H1 (cell line): ENCODE measurements around the gene COL4A1. TPM values are rescaled to one million over a fixed set of nuclear protein-coding genes. Genes with fewer than 3 reads are reported as not detected.

Experiments used
- CTCF ChIA-PET: fragments of 300-600 bp; sonication (Branson Sonifier 250); formaldehyde crosslinking; loops from one replicate; lab custom pipeline; 2021; ENCODE audit not compliant: partially characterized antibody; lab: Charles Lee
- POLR2A ChIA-PET: fragments of 300-600 bp; sonication (Branson Sonifier 250); formaldehyde crosslinking; loops from one replicate; lab custom pipeline; 2021; ENCODE audit warnings: inconsistent platforms; ENCODE audit not compliant: partially characterized antibody; lab: Charles Lee
- DNase-seq, 2 experiments: peaks; one replicate each; pipeline versions ENCODE4 v3.0.0 to v3.0.0-alpha.2; 2010 to 2022; ENCODE audit warnings: low spot score in 2 of 2, low read depth in 1 of 2, mixed read lengths in 1 of 2
- FAIRE-seq: peaks from 2 replicates; lab custom pipeline; 2011; peaks lifted over from hg19 to GRCh38; lab: Jason Lieb, UNC
- H2AFZ ChIP-seq: 2 replicates; pipeline ENCODE4 v1.8.1; 2012; ENCODE audit warnings: low read length, inconsistent platforms
- H2AK5ac ChIP-seq: 2 replicates; pipeline ENCODE4 v1.6.1; 2013; ENCODE audit warnings: low read depth, low read length
- H2BK120ac ChIP-seq: replicated peaks from 2 replicates; pipeline ENCODE3; 2013; ENCODE audit warnings: low read depth, low read length, inconsistent platforms
- H2BK12ac ChIP-seq: 2 replicates; pipeline ENCODE4 v1.6.1; 2013; ENCODE audit warnings: low read depth, low read length
- H2BK15ac ChIP-seq: 2 replicates; pipeline ENCODE4 v1.6.1; 2013; ENCODE audit warnings: low read length
- H2BK20ac ChIP-seq: 2 replicates; pipeline ENCODE4 v1.6.1; 2013; ENCODE audit warnings: low read length
- H2BK5ac ChIP-seq: 2 replicates; pipeline ENCODE4 v1.6.1; 2013; ENCODE audit warnings: low read depth, low read length
- H3K14ac ChIP-seq: 2 replicates; pipeline ENCODE4 v1.6.1; 2013; ENCODE audit warnings: inconsistent platforms; ENCODE audit not compliant: insufficient read length
- H3K18ac ChIP-seq: 2 replicates; pipeline ENCODE4 v1.6.1; 2013; ENCODE audit warnings: low read length; ENCODE audit errors: extremely low read depth
- H3K23ac ChIP-seq: 2 replicates; pipeline ENCODE4 v1.6.1; 2013; ENCODE audit warnings: inconsistent platforms; ENCODE audit not compliant: insufficient read length
- H3K23me2 ChIP-seq: 2 replicates; pipeline ENCODE4 v1.6.1; 2013; ENCODE audit warnings: low read depth, low read length
- H3K27ac ChIP-seq: 2 replicates; pipeline ENCODE4 v1.6.1; 2011; ENCODE audit warnings: low read depth, low read length, inconsistent platforms
- H3K27me3 ChIP-seq, 4 experiments: replicated peaks in 1 of 4; 1 replicate in 1 of 4; 2 replicates in 3 of 4; pipeline versions ENCODE4 v1.6.1 to v1.8.1; 2011 to 2013; ENCODE audit warnings: low read length in 3 of 4, mild to moderate bottlenecking in 3 of 4, inconsistent platforms in 2 of 4, mixed read lengths in 2 of 4, moderate library complexity in 1 of 4; ENCODE audit not compliant: control insufficient read depth in 3 of 4, insufficient read depth in 3 of 4; ENCODE audit errors: extremely low read depth in 1 of 4
- H3K36me3 ChIP-seq, 4 experiments: 2 replicates each; pipeline versions ENCODE4 v1.6.1 to v1.8.1; 2011 to 2013; ENCODE audit warnings: mild to moderate bottlenecking in 4 of 4, low read length in 3 of 4, moderate library complexity in 2 of 4, control low read depth in 1 of 4, inconsistent platforms in 1 of 4; ENCODE audit not compliant: insufficient read depth in 4 of 4, control insufficient read depth in 2 of 4
- H3K4ac ChIP-seq: replicated peaks from 2 replicates; pipeline ENCODE3; 2013; ENCODE audit warnings: low read length, low read depth, mixed read lengths, inconsistent platforms; ENCODE audit not compliant: insufficient read length
- H3K4me1 ChIP-seq, 4 experiments: replicated peaks in 1 of 4; 1 replicate in 1 of 4; 2 replicates in 3 of 4; pipeline versions ENCODE4 v1.6.1 to v1.8.1; 2011 to 2013; ENCODE audit warnings: low read length in 3 of 4, inconsistent platforms in 2 of 4, mixed read lengths in 1 of 4; ENCODE audit not compliant: insufficient read depth in 4 of 4, control insufficient read depth in 3 of 4
- H3K4me2 ChIP-seq, 2 experiments: 2 replicates each; pipeline versions ENCODE4 v1.6.1 to v1.8.1; 2011 to 2013; ENCODE audit warnings: low read depth in 2 of 2, low read length in 2 of 2, control low read depth in 1 of 2, inconsistent platforms in 1 of 2, mild to moderate bottlenecking in 1 of 2; ENCODE audit not compliant: insufficient read depth in 1 of 2
- H3K4me3 ChIP-seq, 4 experiments: fragments of 200-600, 300-600 bp in 1 of 4; sonication (generic), shearing (Covaris generic), sonication (Bioruptor Twin) in 1 of 4; 2 replicates each; pipeline versions ENCODE4 v1.5.1 to v1.8.1; 2011 to 2016; ENCODE audit warnings: low read length in 4 of 4, low read depth in 3 of 4, control low read depth in 2 of 4, inconsistent platforms in 2 of 4, mild to moderate bottlenecking in 2 of 4, mixed read lengths in 1 of 4, moderate library complexity in 1 of 4; ENCODE audit not compliant: insufficient read depth in 2 of 4; ENCODE audit errors: extremely low read depth in 1 of 4
- H3K56ac ChIP-seq: replicated peaks from 2 replicates; pipeline ENCODE3; 2013; ENCODE audit warnings: low read depth, mild to moderate bottlenecking, mixed read lengths, low read length, inconsistent platforms; ENCODE audit not compliant: insufficient read length
- H3K79me1 ChIP-seq: 2 replicates; pipeline ENCODE4 v1.6.1; 2013; ENCODE audit warnings: low read depth, low read length, control low read depth
- H3K79me2 ChIP-seq, 2 experiments: 2 replicates each; pipeline versions ENCODE4 v1.6.1 to v1.8.1; 2012 to 2013; ENCODE audit warnings: low read length in 2 of 2, mild to moderate bottlenecking in 2 of 2, inconsistent platforms in 1 of 2; ENCODE audit not compliant: insufficient read depth in 2 of 2, control insufficient read depth in 1 of 2
- H3K9ac ChIP-seq, 4 experiments: replicated peaks in 1 of 4; 1 replicate in 1 of 4; 2 replicates in 3 of 4; pipeline versions ENCODE4 v1.6.1 to v1.8.1; 2011 to 2013; ENCODE audit warnings: low read depth in 3 of 4, low read length in 3 of 4, control low read depth in 2 of 4, mild to moderate bottlenecking in 2 of 4, moderate library complexity in 2 of 4, inconsistent platforms in 1 of 4; ENCODE audit errors: extremely low read depth in 1 of 4
- H3K9me3 ChIP-seq, 2 experiments: 2 replicates each; pipeline versions ENCODE4 v1.6.1 to v1.8.1; 2012 to 2013; ENCODE audit warnings: mild to moderate bottlenecking in 2 of 2, moderate library complexity in 2 of 2, control low read depth in 1 of 2, inconsistent platforms in 1 of 2, low read depth in 1 of 2, low read length in 1 of 2, mixed read lengths in 1 of 2; ENCODE audit not compliant: insufficient read depth in 2 of 2
- H4K20me1 ChIP-seq, 2 experiments: replicated peaks in 1 of 2; 2 replicates each; pipeline versions ENCODE3 to v1.8.1; 2011 to 2013; ENCODE audit warnings: inconsistent platforms in 2 of 2, low read length in 2 of 2, mild to moderate bottlenecking in 1 of 2; ENCODE audit not compliant: insufficient read depth in 2 of 2, control insufficient read depth in 1 of 2
- H4K5ac ChIP-seq: 2 replicates; pipeline ENCODE4 v1.6.1; 2013; ENCODE audit warnings: low read length, low read depth, mixed read lengths, inconsistent platforms; ENCODE audit not compliant: insufficient read length
- H4K8ac ChIP-seq: 2 replicates; pipeline ENCODE4 v1.8.0; 2013; ENCODE audit warnings: mild to moderate bottlenecking, moderate library complexity, low read length, inconsistent platforms; ENCODE audit not compliant: insufficient read depth; ENCODE audit errors: extremely low read depth
- H4K91ac ChIP-seq: replicated peaks from 2 replicates; pipeline ENCODE3; 2013; ENCODE audit warnings: low read length, mixed read lengths, inconsistent platforms; ENCODE audit not compliant: insufficient read length
- CHD1 ChIP-seq: IDR thresholded peaks from 2 replicates; pipeline ENCODE4 v1.6.1; 2012; ENCODE audit warnings: low read depth, low read length, improper control_type of control experiment
- HDAC2 ChIP-seq, 2 experiments: fragments of 300-600 bp in 1 of 2; sonication (generic) in 1 of 2; IDR thresholded peaks; 2 replicates each; pipeline ENCODE4 v1.6.1; 2011 to 2012; ENCODE audit warnings: low read depth in 2 of 2, low read length in 2 of 2, mild to moderate bottlenecking in 2 of 2, moderate library complexity in 2 of 2, borderline replicate concordance in 1 of 2, inconsistent platforms in 1 of 2
- JUND ChIP-seq: IDR thresholded peaks from 2 replicates; pipeline ENCODE4 v1.6.1; 2011; ENCODE audit warnings: mild to moderate bottlenecking, improper control_type of control experiment, low read length
- RNF2 ChIP-seq: fragments of 200-900, 300-1000 bp; sonication (generic); IDR thresholded peaks from 2 replicates; pipeline ENCODE4 v1.7.1; 2016; ENCODE audit warnings: borderline replicate concordance, low read depth, mild to moderate bottlenecking, antibody characterized with exemption, low read length; ENCODE audit not compliant: poor library complexity, severe bottlenecking; ENCODE audit errors: missing control alignments
- WGBS, 2 experiments: shearing (Covaris generic) in 1 of 2; methylation state at CpG; one replicate each; pipeline versions ENCODE4 v1.1.6 to v1.1.7; 2013 to 2015; ENCODE audit warnings: low lambda C conversion rate in 2 of 2, mixed read lengths in 2 of 2, inconsistent platforms in 1 of 2, low coverage in 1 of 2, missing lambda C conversion rate in 1 of 2; ENCODE audit not compliant: insufficient replicate concordance in 2 of 2, insufficient coverage in 1 of 2, insufficient read length in 1 of 2; ENCODE audit errors: extremely low coverage in 1 of 2, missing lambda C conversion rate in 1 of 2; 5-methylcytosine and 5-hydroxymethylcytosine counted together
- polyA plus RNA-seq, 7 experiments: library from polyadenylated mRNA; depleted of rRNA in 3 of 7; stranded (reverse) in 5 of 7; unstranded in 2 of 7; fragments of >200 nt in 5 of 7; fragments of 200-250 nt in 2 of 7; gene quantifications; 1 replicate in 5 of 7; 2 replicates in 1 of 7; 4 replicates in 1 of 7; pipeline versions ENCODE4 v1.2.1 to v1.2.3, GENCODE V29; 2011 to 2013; ENCODE audit warnings: missing spikeins in 2 of 7, mixed read lengths in 2 of 7
- total RNA-seq: library from RNA; stranded (reverse); fragmentation: NEBNext Ultra II Directional; extraction: Animal tissue kit (Norgen Biotek cat#: 25700); gene quantifications from 2 replicates; pipeline ENCODE4 v1.2.1, GENCODE V29; 2021

Gene COL4A1
- total and polyA plus RNA-seq, 2 of the 8 experiments (the other 6 are each of a cell fraction or from before 2014, with no cell fraction given) = 30.7 to 82.0 TPM

DNA sequence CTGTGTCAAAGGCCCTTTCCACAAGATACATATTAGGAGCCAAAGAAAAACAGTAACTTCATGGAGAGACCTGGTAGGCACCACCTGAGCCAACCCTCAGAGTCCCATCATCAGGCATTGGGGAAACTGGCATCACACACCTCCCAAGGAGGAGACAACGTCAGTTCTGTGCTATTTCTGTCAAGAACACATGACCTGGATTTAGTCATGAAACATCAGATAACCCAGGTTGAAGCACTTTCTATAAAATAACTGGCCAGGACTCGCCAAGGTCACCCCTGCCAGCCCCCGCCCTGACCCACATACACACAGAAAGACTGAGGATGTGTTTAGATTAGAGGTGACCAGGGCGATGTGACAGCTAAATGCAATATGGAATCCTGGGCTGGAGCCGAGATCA is 35.6 kb downstream of the COL4A1 start:
- no peaks in the 10 kb centered on the region for H3K23me2 ChIP-seq
- TF ChIP-seq CHD1 (no peak), JUND (no peak), RNF2 (no peak), HDAC2 (IDR thresholded peaks at IDR 0.05; ENCODE audit: borderline replicate concordance in 1 of 2, low read depth in 2 of 2, low read length in 2 of 2) (no peak)

More for the DNA sequence above, 35.6 kb downstream of the COL4A1 start:
- 93% methylated on average over 5 of the region's 5 CpGs; no CpG with 5 or more reads in 1 of the 2 experiments for WGBS, 2 experiments
- H3K18ac ChIP-seq = no peak overlapping the region
- H4K8ac ChIP-seq = no peak overlapping the region
- H3K4me1 ChIP-seq = peaks cover 4 to 22% (median 8%) of the 10 kb centered on the region in 4 experiments
- POLR2A ChIA-PET = no interaction called here
- no peak overlapping the region for H3K23ac ChIP-seq
- peaks cover 10% of the 10 kb centered on the region; the same call in 1 of the 2 replicates for H3K79me1 ChIP-seq
- H3K36me3 ChIP-seq = no peaks in the 10 kb centered on the region
- no peak overlapping the region for H3K27ac ChIP-seq
- no peak overlapping the region for H2BK5ac ChIP-seq
- H3K4me2 ChIP-seq = no peak overlapping the region
- H2AK5ac ChIP-seq = no peak overlapping the region
- H3K4ac ChIP-seq = no peak overlapping the region
- H2BK15ac ChIP-seq = no peak overlapping the region
- no peak overlapping the region for H3K9ac ChIP-seq
- no peaks in the 10 kb centered on the region for H4K20me1 ChIP-seq
- DNase-seq = peak in 1 of 2 experiments; percentile 19
- H2BK12ac ChIP-seq = no peak overlapping the region
- no peak overlapping the region for H3K56ac ChIP-seq
- no peaks in the 10 kb centered on the region; a peak in 1 of 7 replicates for H3K27me3 ChIP-seq
- H3K79me2 ChIP-seq = peaks cover 0 to 7% of the 10 kb centered on the region in 2 experiments; a peak in 2 of 4 replicates
- no peak overlapping the region for H3K4me3 ChIP-seq
- no peak for FAIRE-seq
- H2BK20ac ChIP-seq = no peak overlapping the region
- H2BK120ac ChIP-seq = no peak overlapping the region
- H3K9me3 ChIP-seq = no peaks in the 10 kb centered on the region
- H2AFZ ChIP-seq = no peak overlapping the region
- no peak overlapping the region for H4K5ac ChIP-seq
- H3K14ac ChIP-seq = no peak overlapping the region
- CTCF ChIA-PET = interaction anchor here (0.8 to 1.4 kb wide), 3 partner anchors 8 to 81 kb away, joined by 3 to 4 read pairs (median 3); no protein-coding TSS in a partner anchor
- no peak overlapping the region for H4K91ac ChIP-seq
